ENCODE measurements around the gene CDH4.

CDH4 gene

DNA sequence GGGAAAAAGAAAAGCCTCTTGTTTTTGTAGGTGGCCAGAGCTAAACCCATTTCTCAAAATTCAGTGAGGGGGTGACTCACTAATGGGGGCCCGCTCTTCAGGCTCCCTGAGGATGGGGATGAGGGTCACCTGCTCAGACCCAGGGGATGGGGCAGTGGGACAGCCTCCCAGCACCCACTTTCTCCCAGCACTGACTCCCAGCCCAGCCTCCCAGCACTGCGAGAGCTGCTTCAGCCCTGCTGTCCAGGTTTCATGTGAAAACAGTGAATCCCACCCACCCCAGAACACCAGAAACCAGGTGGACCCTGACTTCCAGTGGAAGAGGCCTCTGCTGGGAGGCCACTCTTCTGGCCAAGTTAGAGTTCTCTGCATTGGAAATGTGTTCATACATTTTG, 362.6 kb downstream of the CDH4 start:
- no peak for DNase-seq (ENCODE audit: low read depth)
- no peak overlapping the region for H3K4me3 ChIP-seq (ENCODE audit: low read length)
- TF ChIP-seq CTCF (conservative IDR thresholded peaks at IDR 0.05; ENCODE audit: low read depth, low read length) = no peak

DNA sequence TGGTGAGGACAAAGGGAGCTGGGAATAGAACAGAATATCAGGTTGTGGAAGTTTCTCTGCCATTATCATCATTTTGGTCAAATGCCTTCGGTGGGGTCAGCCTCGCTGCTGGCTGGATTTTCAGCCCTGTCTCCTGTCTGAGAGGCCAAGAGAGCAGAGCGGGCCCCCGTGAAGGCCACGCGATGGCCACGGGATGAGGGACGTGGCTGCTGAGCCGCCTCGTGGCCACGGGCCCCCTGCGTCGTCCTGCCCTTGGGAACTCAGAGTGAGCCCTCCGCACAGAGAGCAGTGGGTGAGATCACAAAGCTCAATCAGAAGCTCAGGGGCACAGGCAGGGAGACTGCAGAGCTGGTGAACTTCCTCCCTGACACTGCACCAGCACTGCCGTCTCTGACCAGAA, 363.7 kb downstream of the CDH4 start:
- DNase-seq (ENCODE audit: low read depth) = no peak
- no peak for TF ChIP-seq CTCF (conservative IDR thresholded peaks at IDR 0.05; ENCODE audit: low read depth, low read length)

DNA sequence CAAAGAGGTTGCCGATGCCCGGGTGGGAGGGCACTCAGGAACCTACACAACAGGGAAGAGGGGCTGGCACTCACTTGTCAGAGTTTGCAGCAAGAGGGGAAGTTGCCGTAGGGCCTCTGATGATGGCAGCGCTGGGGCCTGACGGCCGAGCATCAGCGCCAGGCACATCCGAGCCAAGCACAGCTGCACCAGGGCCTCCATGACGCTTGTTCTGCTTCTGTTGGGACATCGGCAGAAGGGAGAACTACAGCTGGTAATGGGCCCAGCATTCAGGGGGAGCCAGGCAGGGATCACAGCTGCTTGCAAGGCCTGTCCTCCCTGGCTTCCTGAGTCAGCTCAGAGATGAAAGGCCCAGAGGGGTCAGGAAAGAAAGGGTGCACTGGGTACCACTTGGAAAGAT, 367.7 kb downstream of the CDH4 start:
- no peak for DNase-seq (ENCODE audit: low read depth)
- no peak for TF ChIP-seq CTCF (conservative IDR thresholded peaks at IDR 0.05; ENCODE audit: low read depth, low read length)
- no peak overlapping the region for H3K4me3 ChIP-seq (ENCODE audit: low read length)

More for the DNA sequence above, 363.7 kb downstream of the CDH4 start:
- no peak overlapping the region for H3K4me3 ChIP-seq (ENCODE audit: low read length)

GRCh38 chr20:61620174-61620573, 368.1 kb downstream of the CDH4 start:
- TF ChIP-seq CTCF (conservative IDR thresholded peaks at IDR 0.05; ENCODE audit: low read depth, low read length) = no peak
- H3K4me3 ChIP-seq (ENCODE audit: low read length) = no peak overlapping the region
- no peak for DNase-seq (ENCODE audit: low read depth)

DNA sequence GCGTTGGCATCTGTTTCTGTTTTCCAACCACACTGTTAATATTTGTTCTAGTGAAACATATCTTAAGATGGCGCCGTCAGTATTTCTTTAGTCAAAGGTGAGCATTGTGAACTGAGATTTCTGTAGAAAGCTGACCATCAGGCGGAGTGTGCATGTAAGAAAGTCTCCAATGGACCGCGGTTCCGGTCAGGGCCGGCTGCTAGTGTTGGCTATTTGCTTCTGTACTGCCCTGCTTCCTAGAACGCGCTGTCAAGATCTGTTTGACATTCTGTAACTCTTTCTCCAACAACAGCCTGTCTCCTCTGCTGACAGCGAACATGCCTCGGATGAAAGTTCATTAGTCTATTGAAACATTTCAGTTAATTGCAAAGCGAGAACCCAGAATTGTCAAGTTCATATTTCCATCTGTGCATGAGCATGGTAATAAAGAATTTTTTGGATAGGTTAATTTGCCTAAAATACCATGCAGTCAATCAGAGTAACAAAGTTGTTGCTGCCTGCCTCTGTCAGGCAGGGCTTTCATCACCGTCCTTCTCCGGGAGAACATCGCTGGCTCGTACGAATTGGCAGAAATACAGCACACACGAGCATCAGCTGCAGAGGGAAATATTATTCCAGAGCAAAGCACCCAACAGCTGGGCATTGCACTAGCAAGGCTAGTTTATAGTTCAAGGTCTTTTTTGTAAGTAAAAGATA, 369.1 kb downstream of the CDH4 start:
- no peak for DNase-seq (ENCODE audit: low read depth)
- no peak overlapping the region for H3K4me3 ChIP-seq (ENCODE audit: low read length)
- TF ChIP-seq CTCF (conservative IDR thresholded peaks at IDR 0.05; ENCODE audit: low read depth, low read length) = no peak

- no peak for TF ChIP-seq CTCF (conservative IDR thresholded peaks at IDR 0.05; ENCODE audit: low read depth, low read length)
- H3K4me3 ChIP-seq (ENCODE audit: low read length) = no peak overlapping the region
- no peak for DNase-seq (ENCODE audit: low read depth)
These were observed 369.8 kb downstream of the CDH4 start for GRCh38 chr20:61621852-61622251.

DNA sequence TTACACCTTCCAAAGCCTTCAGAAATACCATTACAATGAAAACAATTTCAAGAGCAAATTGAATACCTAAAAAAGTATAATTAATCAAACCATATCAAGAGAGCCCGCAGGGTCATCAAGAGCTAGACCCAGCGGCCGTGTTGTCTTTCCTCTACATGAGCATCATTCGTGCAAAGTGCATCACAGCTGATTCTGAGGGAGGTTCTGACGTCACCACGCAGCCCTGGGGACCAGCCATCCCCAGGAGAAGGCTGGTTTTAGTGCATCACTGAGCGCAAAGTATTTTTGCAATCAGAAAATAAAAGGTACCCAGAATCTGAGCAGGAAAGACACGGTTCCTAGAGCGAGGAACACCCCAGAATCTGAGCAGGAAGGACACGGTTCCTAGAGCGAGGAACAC, 371.4 kb downstream of the CDH4 start:
- no peak for TF ChIP-seq CTCF (conservative IDR thresholded peaks at IDR 0.05; ENCODE audit: low read depth, low read length)
- DNase-seq (ENCODE audit: low read depth) = no peak
- no peak overlapping the region for H3K4me3 ChIP-seq (ENCODE audit: low read length)
